GM18502 (cell line): ENCODE measurements around the gene ISOC2.
A peak's percentile ranks its signal among the peaks of the same experiment; 100 is the strongest.

Source experiments
- ATAC-seq: cut with Tn5 transposase; IDR thresholded peaks from one replicate; pipeline ENCODE4 v1.9.1; 2021; ENCODE audit warnings: mild to moderate bottlenecking; ENCODE audit not compliant: unreplicated experiment, poor library complexity

Gene ISOC2

GRCh38 chr19:55490478-55491432 lies 29.3 kb upstream of the ISOC2 start:
- no peak for ATAC-seq

GRCh38 chr19:55489711-55490477 lies 28.5 kb upstream of the ISOC2 start:
- no peak for ATAC-seq

- ATAC-seq: no peak
Measured at GRCh38 chr19:55488986-55489710, 27.7 kb upstream of the ISOC2 start.

- ATAC-seq: no peak
Measured at GRCh38 chr19:55487924-55488687, 26.7 kb upstream of the ISOC2 start, which contains the start of gene SSC5D. Gene SSC5D (plus strand): TSS chr19:55488436. CDS start chr19:55488590, 154 bp downstream.

- ATAC-seq: no peak
Measured at GRCh38 chr19:55486971-55487923, 25.8 kb upstream of the ISOC2 start.

- ATAC-seq: no peak
Measured at GRCh38 chr19:55486043-55486970, 24.9 kb upstream of the ISOC2 start.

- ATAC-seq: no peak
Measured at GRCh38 chr19:55485439-55486011, 24.1 kb upstream of the ISOC2 start.

GRCh38 chr19:55484593-55485438 lies 23.4 kb upstream of the ISOC2 start, which contains the start of gene NAT14:
Gene NAT14 (plus strand): TSS chr19:55485188. CDS start chr19:55485709, 521 bp downstream.
- peak; percentile 61 for ATAC-seq

GRCh38 chr19:55483706-55484592 lies 22.5 kb upstream of the ISOC2 start:
- ATAC-seq: no peak

GRCh38 chr19:55482967-55483705 lies 21.7 kb upstream of the ISOC2 start:
- ATAC-seq: no peak

GRCh38 chr19:55482156-55482961 lies 20.9 kb upstream of the ISOC2 start:
- no peak for ATAC-seq

- ATAC-seq: no peak
Measured at GRCh38 chr19:55481794-55482155, 20.3 kb upstream of the ISOC2 start.

GRCh38 chr19:55481148-55481793 lies 19.8 kb upstream of the ISOC2 start:
- ATAC-seq: no peak
